SK-N-SH treated with all-trans-retinoic acid at 6 μM for 48 hours (cell line): Measurements from ENCODE around the gene TTC33.

Experiments used
- ZFP3 ChIP-seq: fragments of 250-450 bp; sonication (Bioruptor Pico); IDR thresholded peaks from 2 replicates; pipeline ENCODE4 v1.5.0; 2020; ENCODE audit warnings: mild to moderate bottlenecking, moderate library complexity
- ZNF565 ChIP-seq: fragments of 450-650 bp; formaldehyde crosslinking; conservative IDR thresholded peaks from 2 replicates; pipeline ENCODE4 v1.5.0; 2020; ENCODE audit warnings: low read depth, mild to moderate bottlenecking, moderate library complexity

DNA sequence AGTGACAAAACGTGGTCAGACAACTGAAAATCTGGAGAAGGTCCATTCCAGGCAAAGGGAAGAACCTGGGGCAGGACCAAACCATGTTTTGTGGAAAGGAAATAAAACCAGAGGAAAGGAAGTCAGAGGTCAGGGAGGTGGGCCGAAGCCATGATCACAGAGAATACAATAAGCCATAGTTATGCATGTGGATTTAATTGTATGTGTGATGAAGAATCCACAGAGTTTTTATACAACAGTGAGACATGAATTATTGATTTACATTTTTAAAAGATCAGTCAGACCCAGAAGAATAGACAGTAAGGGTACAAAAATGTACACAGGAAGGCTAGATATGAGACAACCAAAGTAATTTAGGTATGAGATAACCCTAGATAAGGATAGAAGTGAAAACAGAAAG lies 20.8 kb downstream of the TTC33 start:
- no peak for TF ChIP-seq ZNF565 (CRISPR knock-in tag)
- TF ChIP-seq ZFP3 (CRISPR knock-in tag) = no peak
